DOHH2 (cell line): Measurements from ENCODE around the gene MAML2.

Source experiments
- CTCF ChIP-seq: fragments of 200-600 bp; sonication (generic); IDR thresholded peaks from one replicate; pipeline ENCODE4 v1.5.1; 2014; ENCODE audit warnings: antibody characterized with exemption, mild to moderate bottlenecking, low read depth, low read length; ENCODE audit not compliant: poor library complexity, severe bottlenecking
- EZH2phosphoT487 ChIP-seq: fragments of 200-600 bp; sonication (generic); IDR thresholded peaks from 2 replicates; pipeline ENCODE4 v1.6.1; 2017; ENCODE audit warnings: borderline replicate concordance, mild to moderate bottlenecking, antibody characterized with exemption, low read length, moderate library complexity, mixed read lengths

DNA sequence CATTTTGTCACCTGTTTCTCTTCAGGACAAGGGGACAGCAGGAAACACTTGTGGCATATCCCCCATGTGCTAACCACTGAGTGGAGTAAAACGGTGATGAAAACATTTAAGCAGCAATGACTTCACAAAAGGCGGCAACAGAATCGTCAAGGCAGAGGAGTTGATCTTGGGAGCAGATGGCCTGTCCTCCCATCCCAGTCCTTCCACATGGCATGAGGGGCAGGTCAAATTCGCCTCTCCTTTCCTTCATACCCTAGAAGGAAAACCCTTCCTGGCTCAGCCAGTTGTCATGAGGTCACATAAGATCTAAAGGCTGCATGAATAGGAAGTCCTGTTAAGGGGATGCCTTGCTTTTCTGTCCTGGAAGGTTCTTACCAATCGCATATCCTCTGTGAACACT is 169.1 kb downstream of the MAML2 start:
- no peak for TF ChIP-seq CTCF
- TF ChIP-seq EZH2phosphoT487 = no peak
